ENCODE results near the gene CST5.
"Not testable (repeated sequence)": the region's sequence is repeated elsewhere in the genome, so short reads cannot be mapped to it uniquely, and the experiment has no call there.

Gene CST5

DNA sequence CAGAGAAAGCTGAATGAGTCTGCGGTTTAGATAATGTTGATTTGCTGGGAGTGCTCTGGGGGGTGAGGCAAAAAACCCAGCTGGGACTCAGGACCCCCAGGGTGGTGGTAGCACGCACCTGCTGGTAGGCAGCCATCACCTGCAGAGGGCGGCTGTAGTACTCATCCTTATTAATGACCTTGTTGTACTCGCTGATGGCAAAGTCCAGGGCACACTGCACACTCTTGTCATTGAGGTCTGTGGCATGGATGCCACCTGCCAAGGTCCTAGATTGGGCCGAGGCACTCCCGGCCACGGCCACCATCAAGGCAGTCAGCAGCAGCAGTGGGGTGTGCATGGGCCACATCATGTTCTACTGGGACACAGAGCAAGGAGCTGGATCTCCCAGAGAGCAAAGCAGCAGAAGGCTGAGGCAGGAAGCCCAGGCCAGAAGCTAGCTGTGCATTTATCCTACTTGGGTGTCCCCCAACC, at the start of gene CST5:
Gene CST5 (minus strand): TSS at position 421 of the 471 bp plus-strand sequence. CDS start 72 bp downstream, at position 349.
- no peak for DNase-seq (ENCODE audit: low read depth in 2 of 2)

DNA sequence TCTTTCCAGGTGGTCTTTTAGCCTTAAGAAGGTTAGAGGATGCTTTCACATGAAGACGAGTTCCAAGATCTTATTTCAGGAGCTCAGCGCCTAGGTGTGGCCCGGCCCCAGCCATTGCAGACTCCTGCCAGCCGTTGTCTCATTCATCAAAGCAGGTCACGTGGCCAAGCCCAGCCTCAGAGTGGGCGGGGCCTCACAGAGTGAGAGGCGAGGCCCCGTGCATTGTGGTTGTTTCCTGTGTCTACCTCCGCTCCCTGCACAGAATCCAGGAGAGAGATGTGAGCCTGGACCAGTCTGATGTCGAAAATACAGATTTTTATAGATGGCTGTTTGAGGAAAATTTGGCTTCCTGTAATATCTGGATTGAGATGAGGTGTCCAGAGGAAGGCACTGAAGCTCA, 49.2 kb upstream of the CST5 start:
- DNase-seq (ENCODE audit: low read depth in 2 of 2), result no peak

GRCh38 chr20:23928353-23928752, 48.8 kb upstream of the CST5 start:
- no peak for DNase-seq (ENCODE audit: low read depth in 2 of 2)

DNA sequence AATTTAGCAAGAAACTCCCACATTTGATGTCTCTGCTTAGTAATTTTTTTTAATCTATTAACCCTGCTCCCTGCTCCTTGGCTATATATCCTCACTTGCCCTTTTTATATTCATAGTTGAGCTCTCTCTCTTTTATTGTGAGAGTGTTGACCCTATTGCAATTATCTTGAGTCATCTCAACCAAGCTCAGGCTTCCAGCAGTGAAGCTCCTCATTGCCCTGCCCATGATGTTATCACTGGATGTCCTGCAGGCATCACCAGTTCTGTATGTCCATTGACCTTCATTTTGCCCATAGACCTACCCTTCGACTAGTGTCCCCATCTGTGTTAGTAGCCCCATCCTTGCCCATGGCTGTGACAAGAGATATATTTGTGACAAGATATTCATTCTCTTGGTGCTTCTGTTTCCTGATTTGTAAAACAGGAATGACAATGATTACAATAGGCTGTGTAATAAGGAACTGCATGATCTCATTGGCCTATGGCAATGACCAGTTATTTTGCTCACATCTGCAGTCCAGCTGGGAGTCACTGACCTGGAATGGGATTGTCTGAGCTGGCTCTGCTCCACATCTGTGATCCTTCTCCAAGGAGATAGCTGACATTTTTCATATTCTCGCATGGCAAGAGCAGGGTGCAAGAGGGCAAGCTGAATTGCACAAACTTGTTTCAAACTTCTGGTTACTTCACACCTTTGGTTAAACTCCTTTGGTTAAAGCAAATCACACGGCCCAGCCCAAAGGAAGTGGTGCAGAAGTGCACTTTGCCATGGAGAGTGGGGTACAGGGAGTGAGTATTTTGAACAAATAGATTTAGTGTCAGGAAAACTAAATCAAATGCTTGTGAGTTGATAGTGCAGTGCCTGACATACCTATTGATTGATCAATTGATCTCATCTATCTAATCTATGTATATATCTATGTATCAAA, 47.7 kb upstream of the CST5 start:
- DNase-seq (ENCODE audit: low read depth in 2 of 2), result no peak

- no peak for DNase-seq (ENCODE audit: low read depth in 2 of 2)
Observed at GRCh38 chr20:23926526-23926880, 47.0 kb upstream of the CST5 start.

DNA sequence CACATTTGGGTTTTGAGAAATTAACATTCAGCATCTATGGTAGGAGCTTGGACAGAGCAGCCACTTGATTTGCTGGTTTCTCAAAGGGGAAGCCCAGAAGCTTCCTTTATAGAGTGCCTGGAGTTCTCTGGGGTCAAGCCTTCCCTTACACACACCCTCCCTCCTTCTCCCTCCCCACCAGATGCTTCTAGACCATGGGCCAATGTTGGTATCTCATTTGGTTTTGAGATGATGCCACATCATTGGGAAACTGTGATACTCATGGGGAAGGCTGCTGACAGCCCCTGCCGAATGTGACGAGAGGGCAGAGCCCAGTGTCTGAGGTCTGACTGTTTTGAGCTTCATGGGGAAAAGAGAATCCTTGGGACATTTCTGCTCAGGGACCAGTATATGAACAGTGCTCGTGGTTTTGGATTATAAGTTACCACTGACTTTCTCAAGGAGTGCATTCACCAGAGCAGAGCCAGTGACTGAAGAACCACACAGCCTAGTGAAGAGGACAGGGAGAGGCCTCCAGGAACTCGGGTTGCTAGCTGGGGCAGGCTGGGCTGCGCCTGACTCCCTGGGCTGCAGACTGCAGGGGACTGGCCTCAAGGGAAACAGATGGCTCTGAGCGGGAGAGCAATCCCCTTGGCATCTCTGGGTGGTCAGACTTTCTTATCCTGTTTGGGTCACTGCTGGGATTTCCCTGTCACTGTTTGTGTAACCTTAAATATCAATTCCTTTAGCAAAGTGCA, 46.4 kb upstream of the CST5 start:
- no peak for DNase-seq (ENCODE audit: low read depth in 2 of 2)

- no peak for DNase-seq (ENCODE audit: low read depth in 2 of 2)
Observed at GRCh38 chr20:23924751-23925150, 45.2 kb upstream of the CST5 start.

- DNase-seq (ENCODE audit: low read depth in 2 of 2), result no peak
Observed at GRCh38 chr20:23923891-23924435, 44.4 kb upstream of the CST5 start.

DNA sequence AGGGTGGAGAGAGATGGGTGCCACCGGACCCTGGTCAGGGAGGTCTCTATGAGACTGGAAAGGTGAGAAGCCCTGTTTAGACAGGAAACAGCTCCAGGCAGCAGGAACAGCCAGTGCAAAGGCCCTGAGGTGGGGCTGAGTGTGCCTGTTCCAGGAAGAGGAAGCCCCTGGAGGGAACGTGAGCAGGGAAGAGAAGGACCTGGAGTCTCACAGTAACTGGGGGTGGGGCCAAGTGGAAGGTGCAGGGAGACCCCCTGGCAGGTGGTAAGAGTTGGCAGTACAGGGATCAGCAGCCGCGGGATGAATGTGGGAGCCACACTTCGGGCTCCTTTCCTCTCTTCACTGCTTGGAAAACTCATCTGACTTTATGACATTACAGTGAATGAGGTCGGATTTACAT, 43.8 kb upstream of the CST5 start:
- no peak for DNase-seq (ENCODE audit: low read depth in 2 of 2)

DNA sequence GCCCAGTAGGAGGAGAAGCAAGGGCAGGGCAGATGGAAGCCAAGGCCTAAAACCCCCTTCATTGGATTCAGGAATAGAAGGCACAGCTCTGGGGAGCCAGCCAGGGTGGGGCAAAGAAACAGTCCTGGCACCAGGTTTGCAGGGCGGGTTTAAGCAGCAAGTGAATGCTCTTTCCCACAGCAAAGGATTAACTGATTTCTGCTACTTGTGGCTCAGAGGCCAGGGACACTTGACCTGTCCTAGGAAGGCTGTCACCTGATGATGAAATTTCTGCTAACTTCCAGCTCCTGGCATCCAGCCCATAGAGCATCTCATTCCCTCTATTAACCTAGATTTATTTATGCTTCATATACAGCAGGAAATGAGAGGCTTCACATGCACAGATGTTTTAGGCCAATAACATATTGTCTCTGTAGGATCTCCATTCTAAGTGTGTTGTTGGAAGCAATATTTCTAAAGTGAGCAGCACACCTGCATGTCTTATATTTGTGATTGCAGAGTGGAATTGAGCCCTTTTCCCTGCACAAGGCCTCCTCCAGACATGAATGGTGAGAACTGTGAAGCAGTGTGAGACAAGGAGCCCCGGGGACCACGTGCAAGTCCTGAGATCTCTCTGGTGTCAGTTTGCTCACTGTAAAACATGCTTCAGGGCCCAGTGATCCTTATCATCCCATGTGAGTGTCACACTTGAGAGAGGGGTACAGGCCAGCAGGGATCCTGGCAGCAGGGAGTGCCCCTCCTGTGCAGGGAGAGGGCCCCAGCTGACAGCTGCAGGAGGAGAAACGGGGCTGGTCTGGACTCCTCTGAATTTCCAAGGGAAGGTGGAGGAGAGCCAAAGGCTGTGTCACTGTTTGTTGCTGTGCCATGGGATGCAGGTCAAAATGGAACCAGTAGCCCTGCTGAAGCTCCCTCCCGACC, 41.1 kb upstream of the CST5 start:
- no peak for DNase-seq (ENCODE audit: low read depth in 2 of 2)

DNA sequence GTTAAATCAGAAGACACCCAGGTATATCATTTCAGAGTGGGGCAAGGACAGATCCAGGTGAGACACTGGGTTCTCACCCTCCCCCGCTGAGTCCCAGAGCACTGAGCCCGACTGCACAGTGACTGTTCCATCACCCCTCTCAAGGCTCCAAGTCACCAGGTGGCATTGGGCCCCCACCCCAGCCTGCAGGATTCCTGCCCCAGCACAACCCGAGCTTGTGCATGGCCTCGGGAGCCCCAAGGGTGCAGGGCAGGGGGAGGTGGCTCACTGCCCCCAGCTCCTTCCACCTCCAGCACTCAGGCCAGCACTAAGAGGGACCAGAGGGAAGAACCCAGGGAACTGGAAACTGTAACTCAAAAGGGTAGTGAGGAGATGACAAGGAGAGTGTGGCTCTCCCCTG, 39.3 kb upstream of the CST5 start:
- no peak for DNase-seq (ENCODE audit: low read depth in 2 of 2)

DNA sequence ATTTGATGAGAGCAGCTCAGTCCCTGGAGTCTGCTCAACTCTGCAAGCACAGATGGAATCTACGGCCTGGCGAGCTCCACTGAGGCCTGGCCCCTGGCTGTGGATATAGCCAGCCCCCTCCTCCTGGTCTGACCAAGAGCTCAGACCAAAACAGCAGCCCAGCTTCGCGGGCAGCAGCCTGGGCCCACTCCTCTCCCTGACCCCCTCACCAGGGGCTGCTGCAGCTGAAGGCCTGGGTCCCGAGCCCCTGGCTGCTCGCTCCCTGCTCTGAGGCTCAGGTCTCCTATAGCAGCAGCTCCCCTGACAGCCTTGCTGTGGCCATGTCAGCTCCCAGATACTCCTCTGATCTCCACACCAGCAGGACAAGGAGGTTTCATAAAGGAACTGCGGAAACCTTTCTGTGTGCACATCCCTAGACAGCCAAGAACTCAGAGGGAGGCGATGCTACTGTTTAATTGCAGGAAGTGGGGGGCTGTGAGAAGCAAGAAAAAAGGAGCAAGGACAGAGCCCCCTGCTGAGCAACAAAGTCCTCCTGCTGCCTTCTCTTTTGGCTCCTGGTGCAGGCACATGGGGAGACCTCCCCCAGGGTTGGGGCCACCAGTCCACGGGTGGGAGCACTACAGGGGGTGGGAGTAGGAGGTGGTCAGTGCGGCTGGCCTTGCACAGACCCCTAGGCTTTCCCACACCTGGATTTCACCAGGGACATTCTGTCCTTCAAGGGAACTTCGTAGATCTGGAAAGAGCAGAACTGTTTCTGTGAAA, 38.7 kb upstream of the CST5 start:
- no peak for DNase-seq (ENCODE audit: low read depth in 2 of 2)

GRCh38 chr20:23917024-23917725, 37.6 kb upstream of the CST5 start:
- no peak for DNase-seq (ENCODE audit: low read depth in 2 of 2)

- no peak for DNase-seq (ENCODE audit: low read depth in 2 of 2)
Observed at GRCh38 chr20:23915844-23916243, 36.3 kb upstream of the CST5 start.

DNA sequence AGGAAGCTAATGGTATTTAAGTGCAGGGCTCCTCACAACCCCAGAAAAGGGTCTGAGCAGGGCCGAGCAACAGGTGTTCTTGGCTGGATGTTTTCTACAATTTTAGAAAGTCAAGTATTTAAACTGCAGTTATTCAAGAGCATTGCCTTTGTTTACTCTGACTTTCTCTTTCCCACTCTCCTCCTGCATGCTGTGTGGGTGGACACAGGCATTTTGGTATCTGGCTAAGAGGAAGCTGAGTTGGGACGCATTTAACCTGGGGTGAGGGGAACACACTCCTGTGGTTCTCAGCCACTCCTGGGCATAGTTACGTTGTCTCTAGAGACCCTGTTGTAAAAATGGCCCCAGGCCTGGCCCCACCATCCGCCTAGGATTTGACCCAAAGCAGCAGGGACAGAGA, 34.9 kb upstream of the CST5 start:
- not testable (repeated sequence) for DNase-seq (ENCODE audit: low read depth in 2 of 2)

- DNase-seq (ENCODE audit: low read depth in 2 of 2), result no peak
Observed at GRCh38 chr20:23910210-23910609, 30.7 kb upstream of the CST5 start.

DNA sequence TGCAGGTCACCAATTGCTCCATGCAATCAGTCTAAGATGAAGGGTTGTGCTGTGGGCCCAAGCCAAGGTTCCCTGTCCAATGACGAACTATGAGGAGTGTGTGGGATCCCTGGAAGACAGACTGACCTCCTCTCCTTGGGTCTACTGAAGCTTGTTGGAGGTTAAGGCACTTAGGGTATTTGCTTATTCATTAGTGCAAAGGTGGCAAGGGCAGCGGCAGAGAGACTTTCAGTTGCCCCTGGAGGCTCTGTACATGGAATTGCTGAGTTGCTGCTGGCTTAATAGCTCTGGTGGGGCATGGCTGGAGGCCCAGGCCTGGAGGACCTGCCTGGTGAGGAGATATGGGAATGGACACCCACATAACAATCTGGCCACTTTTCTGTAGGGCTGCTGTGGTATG, 29.8 kb upstream of the CST5 start:
- DNase-seq (ENCODE audit: low read depth in 2 of 2), result no peak

GRCh38 chr20:23907579-23907978, 28.0 kb upstream of the CST5 start:
- DNase-seq (ENCODE audit: low read depth in 2 of 2), result no peak

GRCh38 chr20:23902396-23902795, 22.8 kb upstream of the CST5 start:
- DNase-seq (ENCODE audit: low read depth in 2 of 2), result not testable (repeated sequence)

DNA sequence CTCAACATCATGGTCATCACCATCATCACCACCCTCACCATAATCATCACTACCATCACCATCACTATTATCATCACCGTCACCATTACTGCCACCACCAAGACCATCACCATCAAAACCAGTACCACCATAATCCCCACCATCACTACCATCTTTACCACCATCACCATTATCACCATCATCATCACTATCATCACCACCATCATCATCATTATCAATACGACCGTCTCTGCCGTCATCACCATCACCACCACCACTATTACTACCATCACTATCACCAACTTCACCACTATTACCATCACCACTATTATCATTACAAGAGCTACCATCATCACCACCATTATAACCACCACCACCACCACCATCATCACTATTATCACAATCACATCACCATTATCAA, 11.3 kb upstream of the CST5 start:
- not testable (repeated sequence) for DNase-seq (ENCODE audit: low read depth in 2 of 2)
